Keratinocyte (primary cell): ENCODE measurements around the gene SLC39A9. TPM values are rescaled to one million over a fixed set of nuclear protein-coding genes. Genes with fewer than 3 reads are reported as not detected.

Source experiments
- DNase-seq: peaks from one replicate; pipeline ENCODE4 v3.0.0-alpha.2; 2011; ENCODE audit warnings: low read depth, missing footprints, low spot score
- FAIRE-seq: peaks from 2 replicates; lab custom pipeline; 2011; peaks lifted over from hg19 to GRCh38; lab: Jason Lieb, UNC
- H2AFZ ChIP-seq: 2 replicates; pipeline ENCODE4 v1.6.0; 2012; ENCODE audit warnings: low read length, control low read depth, inconsistent platforms; ENCODE audit not compliant: control insufficient read depth
- H3K27ac ChIP-seq: 2 replicates; pipeline ENCODE4 v1.5.1; 2011; ENCODE audit warnings: low read length; ENCODE audit not compliant: control insufficient read depth, insufficient read depth
- H3K27me3 ChIP-seq: 3 replicates; pipeline ENCODE4 v1.6.0; 2011; ENCODE audit warnings: low read length; ENCODE audit not compliant: control insufficient read depth, insufficient read depth; ENCODE audit errors: extremely low read depth
- H3K36me3 ChIP-seq, 2 experiments: 2 replicates in 1 of 2; 3 replicates in 1 of 2; pipeline ENCODE4 v1.5.1; 2011; ENCODE audit warnings: low read length in 2 of 2, mild to moderate bottlenecking in 1 of 2; ENCODE audit not compliant: control insufficient read depth in 2 of 2, insufficient read depth in 2 of 2; ENCODE audit errors: extremely low read depth in 1 of 2
- H3K4me1 ChIP-seq: 3 replicates; pipeline ENCODE4 v1.5.1; 2011; ENCODE audit warnings: low read length; ENCODE audit not compliant: control insufficient read depth, insufficient read depth; ENCODE audit errors: extremely low read depth
- H3K4me2 ChIP-seq: 3 replicates; pipeline ENCODE4 v1.6.0; 2011; ENCODE audit warnings: low read depth, low read length; ENCODE audit not compliant: control insufficient read depth, insufficient read depth; ENCODE audit errors: extremely low read depth
- H3K4me3 ChIP-seq, 3 experiments: fragments of 200-600 bp in 1 of 3; sonication (generic) in 1 of 3; 2 replicates in 2 of 3; 3 replicates in 1 of 3; pipeline ENCODE4 v1.5.1; 2011 to 2016; ENCODE audit warnings: low read length in 3 of 3, mild to moderate bottlenecking in 3 of 3, control low read depth in 2 of 3, inconsistent platforms in 1 of 3, low read depth in 1 of 3, mixed read lengths in 1 of 3, mixed run types in 1 of 3, moderate library complexity in 1 of 3; ENCODE audit not compliant: control insufficient read depth in 2 of 3, insufficient read depth in 2 of 3; ENCODE audit errors: extremely low read depth in 1 of 3
- H3K79me2 ChIP-seq: 2 replicates; pipeline ENCODE4 v1.6.0; 2012; ENCODE audit warnings: low read length; ENCODE audit not compliant: control insufficient read depth, insufficient read depth
- H3K9ac ChIP-seq: 3 replicates; pipeline ENCODE4 v1.6.0; 2011; ENCODE audit warnings: low read length; ENCODE audit not compliant: control insufficient read depth, insufficient read depth; ENCODE audit errors: extremely low read depth
- H3K9me1 ChIP-seq: 3 replicates; pipeline ENCODE4 v1.6.0; 2011; ENCODE audit warnings: low read length; ENCODE audit not compliant: control insufficient read depth, insufficient read depth; ENCODE audit errors: extremely low read depth
- H3K9me3 ChIP-seq: 2 replicates; pipeline ENCODE4 v1.5.1; 2012; ENCODE audit warnings: low read depth, low read length; ENCODE audit not compliant: control insufficient read depth
- H4K20me1 ChIP-seq: 3 replicates; pipeline ENCODE4 v1.6.0; 2011; ENCODE audit warnings: low read length; ENCODE audit not compliant: control insufficient read depth, insufficient read depth; ENCODE audit errors: extremely low read depth
- EZH2 ChIP-seq: IDR thresholded peaks from one replicate; pipeline ENCODE4 v1.6.1; 2012; ENCODE audit warnings: inconsistent platforms, mild to moderate bottlenecking, low read length, moderate library complexity
- dilution Hi-C: fragments of 300-500 bp; cut with MboI; formaldehyde crosslinking; loops from one replicate; pipeline ENCODE4 v1.7.0; 2020; ENCODE audit warnings: low sequenced_read_pairs; ENCODE audit not compliant: extremely low pct_ligation_motif_present
- polyA plus RNA-seq, 5 experiments: library from polyadenylated mRNA; depleted of rRNA in 3 of 5; stranded (reverse) in 3 of 5; stranded (forward) in 1 of 5; unstranded in 1 of 5; fragments of >200 nt; gene quantifications; 1 replicate in 1 of 5; 2 replicates in 3 of 5; 3 replicates in 1 of 5; pipeline versions ENCODE4 v1.2.1 to v1.2.3, GENCODE V29; 2011 to 2012; ENCODE audit warnings: missing spikeins in 2 of 5, low read depth in 1 of 5, low replicate concordance in 1 of 5
- TF ChIP-seq, protein P1 (sequence below), 3 experiments: IDR thresholded peaks in 1 of 3; conservative IDR thresholded peaks in 1 of 3; optimal IDR thresholded peaks in 1 of 3; 2 replicates in 2 of 3; 3 replicates in 1 of 3; pipeline versions ENCODE3 to v1.5.1; 2011; ENCODE audit warnings: low read length in 3 of 3, mild to moderate bottlenecking in 3 of 3, moderate library complexity in 2 of 3, control low read depth in 1 of 3, inconsistent platforms in 1 of 3; ENCODE audit not compliant: insufficient read depth in 2 of 3; ENCODE audit errors: extremely low read depth in 1 of 3

Gene SLC39A9
- polyA plus RNA-seq, 1 donor (not counting 4 experiments of a cell fraction or from before 2014, with no cell fraction given) = 58.8 TPM

GRCh38 chr14:69504775-69505174, 106.3 kb downstream of the SLC39A9 start:
- H3K4me3 ChIP-seq = no peak overlapping the region
- peaks cover 2% of the 10 kb centered on the region for H3K4me1 ChIP-seq
- H3K9ac ChIP-seq = no peak overlapping the region
- H2AFZ ChIP-seq = no peak overlapping the region
- H3K9me1 ChIP-seq = no peaks in the 10 kb centered on the region
- no peaks in the 10 kb centered on the region for H3K9me3 ChIP-seq
- H3K4me2 ChIP-seq = no peak overlapping the region
- TF ChIP-seq EZH2 = no peak
- TF ChIP-seq, protein P1, sequence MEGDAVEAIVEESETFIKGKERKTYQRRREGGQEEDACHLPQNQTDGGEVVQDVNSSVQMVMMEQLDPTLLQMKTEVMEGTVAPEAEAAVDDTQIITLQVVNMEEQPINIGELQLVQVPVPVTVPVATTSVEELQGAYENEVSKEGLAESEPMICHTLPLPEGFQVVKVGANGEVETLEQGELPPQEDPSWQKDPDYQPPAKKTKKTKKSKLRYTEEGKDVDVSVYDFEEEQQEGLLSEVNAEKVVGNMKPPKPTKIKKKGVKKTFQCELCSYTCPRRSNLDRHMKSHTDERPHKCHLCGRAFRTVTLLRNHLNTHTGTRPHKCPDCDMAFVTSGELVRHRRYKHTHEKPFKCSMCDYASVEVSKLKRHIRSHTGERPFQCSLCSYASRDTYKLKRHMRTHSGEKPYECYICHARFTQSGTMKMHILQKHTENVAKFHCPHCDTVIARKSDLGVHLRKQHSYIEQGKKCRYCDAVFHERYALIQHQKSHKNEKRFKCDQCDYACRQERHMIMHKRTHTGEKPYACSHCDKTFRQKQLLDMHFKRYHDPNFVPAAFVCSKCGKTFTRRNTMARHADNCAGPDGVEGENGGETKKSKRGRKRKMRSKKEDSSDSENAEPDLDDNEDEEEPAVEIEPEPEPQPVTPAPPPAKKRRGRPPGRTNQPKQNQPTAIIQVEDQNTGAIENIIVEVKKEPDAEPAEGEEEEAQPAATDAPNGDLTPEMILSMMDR (optimal IDR thresholded peaks at IDR 0.05 in 1 of 3, IDR thresholded peaks at IDR 0.05 in 1 of 3, conservative IDR thresholded peaks at IDR 0.05 in 1 of 3; ENCODE audit: extremely low read depth in 1 of 3, insufficient read depth in 2 of 3, low read length in 3 of 3) = no peak
- no peak for DNase-seq
- H4K20me1 ChIP-seq = no peaks in the 10 kb centered on the region
- peaks cover 19% of the 10 kb centered on the region for H3K27me3 ChIP-seq
- H3K27ac ChIP-seq = no peak overlapping the region
- H3K79me2 ChIP-seq = no peaks in the 10 kb centered on the region
- FAIRE-seq = no peak
- H3K36me3 ChIP-seq = no peaks in the 10 kb centered on the region
- dilution Hi-C loops = no loop called here

- H3K27me3 ChIP-seq = peaks cover 16% of the 10 kb centered on the region
- DNase-seq (no peak), FAIRE-seq (no peak)
- H3K9ac ChIP-seq = no peak overlapping the region
- no peaks in the 10 kb centered on the region for H3K36me3 ChIP-seq
- H2AFZ ChIP-seq = no peak overlapping the region
- TF ChIP-seq, protein P1 (optimal IDR thresholded peaks at IDR 0.05 in 1 of 3, IDR thresholded peaks at IDR 0.05 in 1 of 3, conservative IDR thresholded peaks at IDR 0.05 in 1 of 3; ENCODE audit: extremely low read depth in 1 of 3, insufficient read depth in 2 of 3, low read length in 3 of 3) = no peak
- no peak for TF ChIP-seq EZH2
- no peaks in the 10 kb centered on the region for H3K9me3 ChIP-seq
- H3K4me1 ChIP-seq = peaks cover 2% of the 10 kb centered on the region
- H3K4me2 ChIP-seq = no peak overlapping the region
- dilution Hi-C loops = no loop called here
- H3K79me2 ChIP-seq = no peaks in the 10 kb centered on the region
- H3K4me3 ChIP-seq = no peak overlapping the region
- no peaks in the 10 kb centered on the region for H3K9me1 ChIP-seq
- H3K27ac ChIP-seq = no peak overlapping the region
- H4K20me1 ChIP-seq = no peaks in the 10 kb centered on the region
Measured at GRCh38 chr14:69505338-69506240, 107.1 kb downstream of the SLC39A9 start.
